ENCODE measurements around the gene LY9.

GRCh38 chr1:160837558-160838205, 41.7 kb downstream of the LY9 start:
- TF ChIP-seq SMC3 (IDR thresholded peaks at IDR 0.05; ENCODE audit: low read depth, low read length) (no peak), CTCF (IDR thresholded peaks at IDR 0.05) (no peak), TAF1 (IDR thresholded peaks at IDR 0.05; ENCODE audit: borderline replicate concordance, low read depth, low read length) (no peak), POLR2AphosphoS5 (IDR thresholded peaks at IDR 0.05; ENCODE audit: low read depth, low read length) (no peak), EZH2phosphoT487 (IDR thresholded peaks at IDR 0.05; ENCODE audit: borderline replicate concordance, low read depth) (no peak), TCF12 (IDR thresholded peaks at IDR 0.05) (no peak), RCOR1 (IDR thresholded peaks at IDR 0.05; ENCODE audit: low read length) (no peak), IRF3 (IDR thresholded peaks at IDR 0.05; ENCODE audit: low read depth, low read length) (no peak), RAD21 (IDR thresholded peaks at IDR 0.05; ENCODE audit: low read length) (no peak)

Measured in SK-N-SH (cell line).